Measurements from ENCODE around the gene NIT1. TPM values are rescaled to one million over a fixed set of nuclear protein-coding genes. Genes with fewer than 3 reads are reported as not detected.
A peak's percentile ranks its signal among the peaks of the same experiment; 100 is the strongest.

NIT1 gene
- 25.1 and 30.8 TPM in 2 replicates for total RNA-seq (2014; rRNA removed; shearing (Covaris generic))

GRCh38 chr1:161117759-161118581, at the start of gene NIT1, which contains the start of gene PFDN2:
Gene NIT1, plus strand, starts transcription at chr1:161118105. Its CDS starts 72 bp downstream, at chr1:161118177.
Gene PFDN2, minus strand, starts transcription at chr1:161118037. Its CDS starts 11 bp downstream, at chr1:161118026.
- DNase-seq (ENCODE audit: low spot score) = peak; percentile 85

- peak; percentile 73 for DNase-seq (ENCODE audit: low spot score)
Observed at GRCh38 chr1:161068306-161069234, 49.3 kb upstream of the NIT1 start.

- no peak for DNase-seq (ENCODE audit: low spot score)
Observed at GRCh38 chr1:161069241-161069640, 48.7 kb upstream of the NIT1 start.

GRCh38 chr1:161069731-161070270, 48.1 kb upstream of the NIT1 start, which contains the start of gene ARHGAP30:
Gene ARHGAP30, minus strand, starts transcription at chr1:161069891. Its CDS starts 267 bp downstream, at chr1:161069624.
- DNase-seq (ENCODE audit: low spot score) = no peak

- DNase-seq (ENCODE audit: low spot score) = no peak
Observed at GRCh38 chr1:161070761-161071160, 47.1 kb upstream of the NIT1 start.

- peak; percentile 79 for DNase-seq (ENCODE audit: low spot score)
Observed at GRCh38 chr1:161071886-161072371, 46.0 kb upstream of the NIT1 start.

- no peak for DNase-seq (ENCODE audit: low spot score)
Observed at GRCh38 chr1:161072751-161073449, 45.0 kb upstream of the NIT1 start.

GRCh38 chr1:161073474-161074121, 44.3 kb upstream of the NIT1 start:
- DNase-seq (ENCODE audit: low spot score) = no peak

GRCh38 chr1:161074676-161075368, 43.1 kb upstream of the NIT1 start:
- no peak for DNase-seq (ENCODE audit: low spot score)

- DNase-seq (ENCODE audit: low spot score) = no peak
Observed at GRCh38 chr1:161076410-161076809, 41.5 kb upstream of the NIT1 start.

GRCh38 chr1:161077426-161077825, 40.5 kb upstream of the NIT1 start:
- no peak for DNase-seq (ENCODE audit: low spot score)

- DNase-seq (ENCODE audit: low spot score) = no peak
Observed at GRCh38 chr1:161079436-161080110, 38.3 kb upstream of the NIT1 start.

- DNase-seq (ENCODE audit: low spot score) = no peak
Observed at GRCh38 chr1:161080441-161081405, 37.2 kb upstream of the NIT1 start.

- no peak for DNase-seq (ENCODE audit: low spot score)
Observed at GRCh38 chr1:161081519-161081918, 36.4 kb upstream of the NIT1 start.

- peak; percentile 40 for DNase-seq (ENCODE audit: low spot score)
Observed at GRCh38 chr1:161082483-161082882, 35.4 kb upstream of the NIT1 start.

- peak; percentile 96 for DNase-seq (ENCODE audit: low spot score)
Observed at GRCh38 chr1:161082996-161083747, 34.7 kb upstream of the NIT1 start.

Data from HT-29 (cell line).